OCI-LY1 (cell line): ENCODE data around the gene RBM24.

Source experiments
- H2AFZ ChIP-seq: fragments of 200-600 bp; sonication (generic), shearing (Covaris generic); 2 replicates; pipeline ENCODE4 v1.6.0; 2014; ENCODE audit warnings: antibody characterized with exemption, mild to moderate bottlenecking, low read length
- H3F3A ChIP-seq: fragments of 200-600 bp; sonication (generic), shearing (Covaris generic); 2 replicates; pipeline ENCODE4 v1.6.0; 2014; ENCODE audit warnings: mild to moderate bottlenecking, antibody characterized with exemption, low read length, moderate library complexity; ENCODE audit not compliant: insufficient read depth
- H3K27ac ChIP-seq: fragments of 200-600 bp; sonication (generic); 2 replicates; pipeline ENCODE4 v1.5.1; 2014; ENCODE audit warnings: low read length, mixed run types, mild to moderate bottlenecking, low read depth; ENCODE audit not compliant: poor library complexity, severe bottlenecking
- H3K27me3 ChIP-seq: fragments of 200-600 bp; sonication (generic); 2 replicates; pipeline ENCODE4 v1.6.0; 2014; ENCODE audit warnings: antibody characterized with exemption, mild to moderate bottlenecking, low read length, moderate library complexity; ENCODE audit not compliant: insufficient read depth
- H3K36me3 ChIP-seq: fragments of 200-600 bp; sonication (generic); 2 replicates; pipeline ENCODE4 v1.6.1; 2014; ENCODE audit warnings: mild to moderate bottlenecking, antibody characterized with exemption, low read length, moderate library complexity, mixed read lengths; ENCODE audit not compliant: insufficient read depth
- H3K4me1 ChIP-seq: fragments of 200-600 bp; sonication (generic); 2 replicates; pipeline ENCODE4 v1.5.1; 2014; ENCODE audit warnings: mild to moderate bottlenecking, low read length, moderate library complexity; ENCODE audit not compliant: insufficient read depth, severe bottlenecking
- H3K4me2 ChIP-seq: fragments of 200-600 bp; sonication (generic), shearing (Covaris generic); 2 replicates; pipeline ENCODE4 v1.6.1; 2014; ENCODE audit warnings: low read length
- H3K4me3 ChIP-seq: fragments of 200-600 bp; sonication (generic); 2 replicates; pipeline ENCODE4 v1.5.1; 2014; ENCODE audit warnings: low read length, low read depth, mild to moderate bottlenecking, mixed read lengths; ENCODE audit not compliant: poor library complexity, severe bottlenecking
- H3K79me2 ChIP-seq: fragments of 200-600 bp; shearing (Covaris generic); 2 replicates; pipeline ENCODE4 v1.6.1; 2016; ENCODE audit warnings: mixed run types, low read length, mixed read lengths; ENCODE audit not compliant: insufficient read depth
- H3K9ac ChIP-seq: fragments of 200-600 bp; sonication (generic), shearing (Covaris generic); 2 replicates; pipeline ENCODE4 v1.6.1; 2014; ENCODE audit warnings: mild to moderate bottlenecking, low read length, mixed read lengths
- H3K9me2 ChIP-seq: fragments of 200-600 bp; sonication (generic), shearing (Covaris generic); 2 replicates; pipeline ENCODE4 v1.6.1; 2014; ENCODE audit warnings: low read depth, mild to moderate bottlenecking, low read length, mixed read lengths
- H3K9me3 ChIP-seq: fragments of 200-600 bp; shearing (Covaris generic); 2 replicates; pipeline ENCODE4 v1.6.1; 2014; ENCODE audit warnings: low read length, mixed read lengths
- H4K20me1 ChIP-seq: fragments of 200-600 bp; sonication (generic), shearing (Covaris generic); 2 replicates; pipeline ENCODE4 v1.6.0; 2016; ENCODE audit warnings: mild to moderate bottlenecking, low read length; ENCODE audit not compliant: insufficient read depth
- EZH2 ChIP-seq: fragments of 200-600 bp; sonication (generic), shearing (Covaris generic); IDR thresholded peaks from 2 replicates; pipeline ENCODE4 v1.8.0; 2017; ENCODE audit warnings: borderline replicate concordance, mixed run types, mild to moderate bottlenecking, antibody characterized with exemption, low read length, moderate library complexity, mixed read lengths
- TF ChIP-seq, protein P1 (sequence below): fragments of 200-600 bp; sonication (generic), shearing (Covaris generic); IDR thresholded peaks from 2 replicates; pipeline ENCODE4 v1.5.1; 2017; ENCODE audit warnings: mild to moderate bottlenecking, antibody characterized with exemption, low read length, moderate library complexity, mixed read lengths

The RBM24 gene

DNA sequence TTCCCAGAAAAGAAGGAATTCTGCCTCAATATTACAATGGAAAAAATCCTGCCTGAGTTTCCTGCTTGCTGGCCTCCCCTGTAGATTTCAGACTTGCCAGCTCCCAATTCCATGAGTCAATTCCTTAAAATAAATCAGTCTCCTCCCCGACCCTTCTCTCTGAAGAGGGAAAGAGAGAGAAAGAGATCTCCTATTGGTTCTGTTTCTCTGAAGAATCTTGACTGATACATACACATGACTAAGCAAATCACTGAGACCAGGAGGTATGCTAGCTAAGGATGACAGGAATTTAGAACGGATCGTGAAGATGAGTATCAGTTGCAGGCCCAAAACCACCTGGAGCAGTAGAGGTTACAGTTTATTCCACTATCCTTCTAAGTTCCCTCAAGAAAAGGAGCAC lies 11.3 kb upstream of the RBM24 start:
- no peak overlapping the region for H2AFZ ChIP-seq
- H3K4me2 ChIP-seq = no peak overlapping the region
- H3F3A ChIP-seq = no peaks in the 10 kb centered on the region
- no peaks in the 10 kb centered on the region for H3K27me3 ChIP-seq
- H4K20me1 ChIP-seq = no peaks in the 10 kb centered on the region
- no peak overlapping the region for H3K9ac ChIP-seq
- no peaks in the 10 kb centered on the region for H3K4me1 ChIP-seq
- no peak overlapping the region for H3K4me3 ChIP-seq
- no peaks in the 10 kb centered on the region for H3K79me2 ChIP-seq
- H3K36me3 ChIP-seq = no peaks in the 10 kb centered on the region
- H3K9me2 ChIP-seq = no peaks in the 10 kb centered on the region
- no peaks in the 10 kb centered on the region for H3K9me3 ChIP-seq
- no peak overlapping the region for H3K27ac ChIP-seq
- TF ChIP-seq, protein P1, sequence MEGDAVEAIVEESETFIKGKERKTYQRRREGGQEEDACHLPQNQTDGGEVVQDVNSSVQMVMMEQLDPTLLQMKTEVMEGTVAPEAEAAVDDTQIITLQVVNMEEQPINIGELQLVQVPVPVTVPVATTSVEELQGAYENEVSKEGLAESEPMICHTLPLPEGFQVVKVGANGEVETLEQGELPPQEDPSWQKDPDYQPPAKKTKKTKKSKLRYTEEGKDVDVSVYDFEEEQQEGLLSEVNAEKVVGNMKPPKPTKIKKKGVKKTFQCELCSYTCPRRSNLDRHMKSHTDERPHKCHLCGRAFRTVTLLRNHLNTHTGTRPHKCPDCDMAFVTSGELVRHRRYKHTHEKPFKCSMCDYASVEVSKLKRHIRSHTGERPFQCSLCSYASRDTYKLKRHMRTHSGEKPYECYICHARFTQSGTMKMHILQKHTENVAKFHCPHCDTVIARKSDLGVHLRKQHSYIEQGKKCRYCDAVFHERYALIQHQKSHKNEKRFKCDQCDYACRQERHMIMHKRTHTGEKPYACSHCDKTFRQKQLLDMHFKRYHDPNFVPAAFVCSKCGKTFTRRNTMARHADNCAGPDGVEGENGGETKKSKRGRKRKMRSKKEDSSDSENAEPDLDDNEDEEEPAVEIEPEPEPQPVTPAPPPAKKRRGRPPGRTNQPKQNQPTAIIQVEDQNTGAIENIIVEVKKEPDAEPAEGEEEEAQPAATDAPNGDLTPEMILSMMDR = no peak
- TF ChIP-seq EZH2 = no peak

DNA sequence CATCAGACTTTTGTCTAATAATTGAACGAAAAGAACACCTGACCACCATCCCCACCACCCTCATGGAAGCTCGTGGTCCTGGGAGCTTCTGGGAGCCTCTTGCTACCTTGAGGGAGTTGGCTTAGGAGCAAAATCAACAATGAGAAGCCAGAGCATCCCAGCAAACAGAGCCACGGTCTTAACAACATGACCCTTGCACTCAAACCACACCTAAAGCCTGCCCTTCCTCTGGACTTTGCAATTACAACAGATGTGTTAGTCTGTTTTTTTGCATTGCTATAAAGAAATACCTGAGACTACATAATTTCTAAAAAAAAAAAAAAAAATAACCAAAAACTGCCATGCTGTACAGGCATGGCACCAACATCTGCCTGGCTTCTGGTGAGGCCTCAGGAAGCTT lies 9.5 kb upstream of the RBM24 start:
- Histone ChIP-seq H3K4me3 (no peak overlapping the region), H3K27me3 (no peaks in the 10 kb centered on the region), H4K20me1 (no peaks in the 10 kb centered on the region), H3K79me2 (no peaks in the 10 kb centered on the region), H3K4me1 (no peaks in the 10 kb centered on the region), H3K4me2 (no peak overlapping the region), H3K27ac (no peak overlapping the region), H3F3A (no peaks in the 10 kb centered on the region), H3K9me3 (no peaks in the 10 kb centered on the region), H3K9ac (no peak overlapping the region), H3K36me3 (no peaks in the 10 kb centered on the region), H3K9me2 (no peaks in the 10 kb centered on the region), H2AFZ (no peak overlapping the region)
- TF ChIP-seq, protein P1 = no peak
- no peak for TF ChIP-seq EZH2

DNA sequence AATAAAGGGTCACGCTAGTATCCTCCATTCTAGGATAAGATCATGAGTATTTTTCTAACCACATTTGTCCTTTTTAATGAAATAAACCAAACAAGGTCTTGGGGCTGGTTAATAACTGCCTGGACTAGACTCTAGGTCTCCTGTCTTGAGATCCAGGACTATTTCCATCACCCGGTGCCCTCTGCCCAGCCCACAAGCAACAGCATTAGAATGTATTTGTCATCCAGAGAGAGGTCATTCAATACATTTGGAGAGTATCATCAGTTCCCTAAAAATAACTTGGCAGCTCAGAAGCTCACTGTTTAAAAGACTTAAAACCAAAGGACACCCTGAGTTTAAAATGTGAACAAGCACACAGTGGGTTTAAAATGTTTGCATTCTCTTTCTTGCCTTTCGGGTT lies 4.4 kb upstream of the RBM24 start:
- H3K4me2 ChIP-seq = no peak overlapping the region
- H3K9me3 ChIP-seq = no peaks in the 10 kb centered on the region
- no peaks in the 10 kb centered on the region for H3K36me3 ChIP-seq
- no peaks in the 10 kb centered on the region for H4K20me1 ChIP-seq
- H3F3A ChIP-seq = no peaks in the 10 kb centered on the region
- TF ChIP-seq EZH2 = no peak
- TF ChIP-seq, protein P1 = no peak
- no peak overlapping the region for H3K27ac ChIP-seq
- no peaks in the 10 kb centered on the region for H3K27me3 ChIP-seq
- no peak overlapping the region for H3K4me3 ChIP-seq
- no peak overlapping the region for H2AFZ ChIP-seq
- no peaks in the 10 kb centered on the region for H3K9me2 ChIP-seq
- no peaks in the 10 kb centered on the region for H3K79me2 ChIP-seq
- no peaks in the 10 kb centered on the region for H3K4me1 ChIP-seq
- no peak overlapping the region for H3K9ac ChIP-seq
